GM18526 (cell line): ENCODE data around the gene PGC.

Experiments used
- POLR2A ChIP-seq: IDR thresholded peaks from 3 replicates; pipeline ENCODE4 v1.6.1; 2011; ENCODE audit not compliant: insufficient read length; ENCODE audit errors: extremely low read depth

PGC gene

DNA sequence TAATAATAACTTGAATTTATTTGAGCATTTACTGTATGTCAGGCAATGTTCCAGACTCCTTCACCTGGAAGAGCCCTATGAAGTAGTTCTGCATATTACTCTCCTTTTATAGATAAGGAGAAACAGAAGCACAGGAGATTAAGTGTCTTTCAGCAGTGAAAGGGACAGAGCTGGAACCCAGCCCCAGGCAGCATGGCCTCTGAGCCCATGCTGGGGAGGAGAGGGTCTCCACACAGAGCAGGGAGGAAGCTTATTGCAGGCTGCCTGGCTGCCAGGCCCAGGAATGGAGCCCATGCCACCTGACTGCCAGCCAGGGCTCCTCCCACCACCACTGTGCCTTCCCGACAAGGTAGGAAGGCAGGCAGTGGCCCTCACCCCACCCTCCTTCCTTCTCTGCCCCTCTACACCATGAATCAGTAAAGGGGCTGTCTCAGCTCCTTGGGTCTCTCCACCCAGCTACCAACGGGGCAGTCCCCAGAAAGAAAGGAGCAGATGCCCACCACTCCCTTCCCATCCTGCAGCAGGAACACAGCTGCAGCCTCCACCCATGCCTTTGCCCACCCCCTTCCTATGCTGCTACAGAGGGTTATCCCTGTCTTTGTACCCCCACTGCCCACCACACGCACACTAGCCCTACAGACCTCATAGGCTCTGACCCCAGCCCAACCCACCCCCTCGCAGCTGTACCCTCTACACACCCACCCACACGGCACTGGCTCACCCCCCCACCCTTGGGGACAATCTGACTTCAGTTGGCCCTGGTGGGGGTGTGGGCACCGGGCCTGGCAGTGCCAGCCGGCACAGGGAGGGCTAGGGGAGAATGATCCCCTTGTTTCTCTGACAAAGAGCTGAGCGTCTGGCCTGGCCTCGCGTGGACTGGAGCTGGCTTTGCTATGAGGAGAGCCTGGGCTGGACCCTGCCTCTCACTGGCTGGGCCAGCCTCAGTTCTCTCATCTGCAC, 53.6 kb downstream of the PGC start:
- TF ChIP-seq POLR2A = no peak

DNA sequence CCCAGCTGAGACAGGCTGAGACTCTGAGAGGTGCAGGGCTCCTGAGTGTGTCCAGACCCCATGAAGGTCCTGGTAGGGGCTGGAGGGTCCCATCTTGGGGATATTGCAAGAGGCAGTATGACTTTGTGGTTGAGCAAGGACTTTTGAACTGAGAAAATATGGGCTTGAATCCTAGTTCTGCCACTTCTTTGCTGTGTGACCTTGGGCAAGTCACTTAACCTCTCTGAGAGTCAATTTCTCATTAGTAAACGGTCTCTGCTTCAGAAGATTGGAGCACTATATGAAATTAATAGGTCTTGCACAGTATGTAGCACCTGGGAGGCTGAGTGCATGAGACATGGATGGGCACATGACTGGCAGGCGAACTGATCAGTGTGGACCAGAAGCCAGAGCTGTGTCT, 54.5 kb downstream of the PGC start:
- no peak for TF ChIP-seq POLR2A

DNA sequence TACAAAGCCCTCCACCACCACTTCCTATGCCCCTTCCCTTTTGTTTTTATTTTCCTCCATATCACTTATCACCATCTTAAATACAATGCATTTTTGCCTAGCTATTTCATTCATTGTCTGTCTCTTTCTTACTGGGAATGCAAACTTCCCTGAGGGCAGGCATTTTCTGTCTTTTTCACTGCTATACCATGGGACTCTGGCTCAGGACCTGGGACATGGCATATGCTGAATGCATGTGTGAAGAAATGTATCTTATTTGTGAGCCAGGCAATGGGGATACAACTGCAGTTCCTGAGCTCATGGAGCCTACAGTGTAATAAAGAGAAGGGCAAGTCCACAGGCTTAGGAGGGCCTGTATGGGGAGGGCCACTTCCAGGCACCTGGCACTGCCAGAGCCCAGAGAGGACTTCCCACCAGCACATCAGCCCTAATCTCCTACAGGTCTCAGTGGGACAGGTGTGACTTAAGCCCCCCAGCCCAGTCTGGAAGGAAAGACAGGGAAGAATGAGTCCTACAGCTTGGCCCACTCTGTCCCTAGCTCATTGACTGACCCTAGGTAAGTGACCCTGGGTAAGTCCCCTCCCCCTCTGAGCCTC, 55.0 kb downstream of the PGC start:
- TF ChIP-seq POLR2A = no peak

DNA sequence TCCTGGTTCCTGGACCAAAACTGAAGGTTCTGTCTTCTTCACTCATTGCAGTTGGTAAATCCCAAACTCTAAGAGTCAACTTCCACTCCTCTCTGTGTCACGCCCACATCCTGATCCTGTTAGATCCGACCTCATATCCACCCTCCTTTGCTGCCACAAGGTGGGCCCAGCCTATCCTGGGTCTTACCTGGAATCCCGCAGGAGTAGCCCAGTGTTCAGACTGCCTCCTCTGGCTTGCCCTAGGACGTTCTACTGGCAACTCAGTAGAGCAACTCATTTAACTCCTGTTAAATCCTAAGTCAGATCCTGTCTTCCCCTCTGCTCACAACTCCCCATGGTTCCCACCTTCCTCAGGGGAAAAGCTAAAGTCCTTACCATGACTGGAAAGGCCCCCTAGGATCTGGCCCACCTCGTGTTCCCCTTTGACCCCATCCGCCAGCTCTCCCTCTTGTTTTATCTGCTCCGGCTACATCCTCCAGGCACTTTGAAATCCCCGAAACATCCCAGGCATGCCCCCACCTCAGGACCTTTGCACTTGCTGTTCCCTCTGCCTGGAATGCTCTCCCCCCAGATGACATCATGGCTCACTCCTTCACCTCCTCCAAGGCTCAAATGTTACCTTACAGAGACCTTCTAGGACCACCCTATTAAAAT, 55.6 kb downstream of the PGC start:
- TF ChIP-seq POLR2A = no peak

DNA sequence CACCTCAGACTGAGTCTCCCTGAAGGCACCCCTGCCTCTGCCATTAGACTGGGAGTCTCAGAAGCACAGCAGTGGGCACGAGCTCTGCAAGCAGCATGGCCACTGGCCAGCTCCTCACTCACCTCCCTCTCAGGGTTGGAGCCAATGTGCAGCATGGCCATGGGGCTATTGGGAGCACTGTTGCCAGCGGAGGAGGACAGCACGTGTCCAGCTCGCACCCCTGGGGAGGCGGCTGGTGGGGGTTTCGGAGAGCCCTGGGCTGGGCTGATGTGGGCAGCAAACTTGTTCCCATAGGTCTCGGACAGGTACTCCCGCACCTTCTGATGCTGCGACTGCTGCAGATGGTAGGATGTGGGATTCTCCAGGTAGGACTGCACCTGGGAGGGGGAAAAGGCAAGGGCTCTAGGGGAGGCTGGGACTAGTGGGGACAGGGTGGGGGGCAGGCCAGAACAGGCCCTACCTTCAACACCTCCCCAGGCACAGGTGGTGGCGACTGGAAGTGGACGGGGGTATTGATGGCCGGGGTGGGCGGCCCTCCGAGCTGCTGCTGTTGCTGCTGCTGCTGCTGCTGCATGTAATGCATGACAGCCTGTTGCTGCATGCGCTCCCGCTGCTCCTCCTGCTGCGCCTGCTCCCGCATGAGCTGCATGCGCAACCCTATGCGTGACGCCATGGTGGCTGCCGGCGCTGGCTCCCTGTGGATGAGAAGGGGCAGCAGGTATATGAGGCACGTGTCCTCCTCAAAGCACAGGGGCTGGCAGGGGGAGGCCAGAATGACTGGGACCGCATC, 56.5 kb downstream of the PGC start:
- TF ChIP-seq POLR2A = no peak

DNA sequence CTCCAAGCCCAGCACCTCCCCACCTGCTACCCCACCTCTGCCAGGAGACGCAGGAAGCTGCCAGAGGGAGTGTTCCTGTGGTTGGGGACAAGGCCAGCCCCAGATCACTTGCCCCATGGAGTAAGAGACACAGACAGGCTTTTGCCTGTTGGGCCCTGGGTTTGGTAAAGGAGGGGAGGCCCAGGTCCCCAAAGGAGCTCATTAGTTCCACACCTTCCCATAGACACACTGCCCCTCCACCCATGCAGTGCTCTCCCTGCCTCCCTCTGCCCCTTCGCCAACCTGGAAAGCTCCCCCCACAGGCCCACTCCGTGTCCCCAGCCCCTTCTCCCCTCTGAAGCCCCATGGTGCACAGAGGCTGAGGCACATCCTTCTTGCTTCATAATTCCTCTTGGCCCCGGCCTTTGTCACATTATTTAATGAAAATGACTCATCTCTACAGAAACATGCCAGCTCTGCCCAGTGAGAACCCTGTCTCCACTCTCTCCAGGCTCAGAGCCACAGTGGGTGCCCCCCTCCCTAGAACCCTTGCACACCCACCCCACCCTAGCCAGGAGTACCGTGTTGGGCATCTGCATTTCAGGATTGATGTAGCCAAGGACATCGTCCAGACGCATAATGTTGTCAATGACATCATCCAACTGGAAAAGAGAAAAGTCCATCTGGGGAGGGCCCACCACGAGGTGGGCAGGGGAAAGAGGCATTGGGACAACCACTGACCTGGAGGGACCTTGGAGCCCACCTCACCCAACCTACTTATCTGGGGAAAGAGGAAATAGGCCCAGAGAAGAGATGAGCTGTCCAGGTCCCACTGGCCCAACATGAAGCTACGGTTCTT, 57.8 kb downstream of the PGC start:
- no peak for TF ChIP-seq POLR2A

DNA sequence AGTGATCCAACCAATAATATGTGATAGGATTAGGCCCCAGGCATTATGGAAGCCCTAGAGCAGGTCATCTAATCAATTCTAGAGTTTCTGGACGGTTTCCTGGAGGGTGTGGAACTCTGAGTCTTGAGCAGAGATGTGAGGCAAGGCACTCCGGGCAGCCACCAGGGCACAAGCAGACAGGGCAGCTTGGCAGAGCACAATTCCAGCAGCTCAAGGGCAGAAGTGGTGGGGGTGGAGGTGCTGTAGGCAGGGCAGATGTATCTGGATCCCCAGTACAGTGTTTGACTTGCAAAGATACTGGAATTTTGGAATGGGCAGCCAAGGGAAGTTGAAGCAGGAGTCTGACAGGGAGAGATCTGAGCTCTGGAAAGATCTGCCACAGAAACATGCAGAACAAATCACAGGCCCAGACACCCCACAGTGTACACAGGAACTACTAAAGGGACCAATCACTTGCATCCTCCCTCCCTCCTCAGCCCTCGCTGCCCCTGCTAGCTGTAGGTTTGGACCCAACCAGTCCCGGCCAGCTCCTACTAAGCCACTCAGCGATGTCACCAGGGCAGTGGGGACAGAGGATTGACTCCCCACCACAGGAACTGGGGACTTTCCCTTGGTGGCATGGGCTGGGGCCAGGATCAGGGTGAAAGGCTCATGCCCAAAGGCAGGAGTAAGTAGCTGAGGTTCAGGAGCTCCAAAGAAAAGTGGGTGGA, 58.8 kb downstream of the PGC start:
- TF ChIP-seq POLR2A = no peak

DNA sequence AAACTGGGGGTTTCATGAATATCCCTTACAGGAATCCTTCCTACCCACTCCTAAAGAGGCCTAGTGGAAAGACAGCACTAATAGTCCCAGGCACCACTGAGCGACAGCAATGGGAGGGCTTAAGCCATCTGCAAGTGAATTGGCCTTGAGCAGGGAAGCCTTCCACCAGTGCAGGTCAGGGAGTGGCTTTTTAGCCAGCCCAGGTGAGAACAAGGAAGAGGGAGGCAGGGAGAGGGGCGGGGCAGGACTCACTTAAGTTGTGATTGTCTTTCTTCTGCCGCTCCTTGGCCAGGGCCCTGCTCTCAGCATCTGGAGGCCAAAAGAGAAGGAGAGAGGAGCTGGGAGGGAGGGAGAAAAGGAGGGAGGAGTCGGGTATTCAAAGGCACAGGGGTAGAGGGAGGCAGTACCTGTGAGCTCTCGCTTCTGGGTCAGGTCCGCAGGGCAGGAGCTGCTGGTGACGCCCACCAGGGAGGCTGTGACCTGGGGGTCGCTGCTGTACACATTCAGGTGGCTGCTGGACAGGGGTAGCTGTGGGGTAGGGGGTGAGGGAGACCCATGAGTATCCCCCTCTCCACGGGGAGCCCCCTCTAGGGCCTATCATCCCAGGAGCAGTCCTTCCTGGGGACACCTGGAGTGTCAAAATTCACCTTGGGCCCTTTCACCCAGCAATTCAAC, 59.6 kb downstream of the PGC start:
- no peak for TF ChIP-seq POLR2A
